ENCODE results near the gene KAZN.

- no peak for TF ChIP-seq POLR2A (IDR thresholded peaks at IDR 0.05)
- no peak for TF ChIP-seq CTCF (IDR thresholded peaks at IDR 0.05)
- TF ChIP-seq POLR2AphosphoS5 (IDR thresholded peaks at IDR 0.05): no peak
Observed at GRCh38 chr1:14608308-14608707, 9.8 kb downstream of the KAZN start.
